Measurements from ENCODE around the gene DOK6.

The DOK6 gene

GRCh38 chr18:69880083-69880482 lies 479.4 kb downstream of the DOK6 start:
- no peak for TF ChIP-seq POLR2AphosphoS5 (IDR thresholded peaks at IDR 0.05; ENCODE audit: low read depth, low read length)
- no peak for TF ChIP-seq POLR2A (IDR thresholded peaks at IDR 0.05; ENCODE audit: low read depth, low read length)
- no peak for TF ChIP-seq TAF1 (IDR thresholded peaks at IDR 0.05; ENCODE audit: low read depth, low read length)
- FAIRE-seq (no peak), DNase-seq (ENCODE audit: insufficient read length, low spot score) (no peak)

GRCh38 chr18:69882965-69883668 lies 482.4 kb downstream of the DOK6 start:
- TF ChIP-seq TAF1 (IDR thresholded peaks at IDR 0.05; ENCODE audit: low read depth, low read length) (no peak), POLR2AphosphoS5 (IDR thresholded peaks at IDR 0.05; ENCODE audit: low read depth, low read length) (no peak), POU2F2 (IDR thresholded peaks at IDR 0.05; ENCODE audit: low read depth, low read length) (no peak), POLR2A (IDR thresholded peaks at IDR 0.05; ENCODE audit: low read depth, low read length) (no peak), PAX5 (IDR thresholded peaks at IDR 0.05; ENCODE audit: insufficient read depth, low read length, severe bottlenecking) (no peak), SPI1 (IDR thresholded peaks at IDR 0.05; ENCODE audit: low read depth, low read length) (no peak)
- FAIRE-seq (no peak), DNase-seq (ENCODE audit: insufficient read length, low spot score) (no peak)

- TF ChIP-seq PAX5 (IDR thresholded peaks at IDR 0.05; ENCODE audit: insufficient read depth, low read length, severe bottlenecking) (no peak), TAF1 (IDR thresholded peaks at IDR 0.05; ENCODE audit: low read depth, low read length) (no peak), POU2F2 (IDR thresholded peaks at IDR 0.05; ENCODE audit: low read depth, low read length) (no peak), SPI1 (IDR thresholded peaks at IDR 0.05; ENCODE audit: low read depth, low read length) (no peak), POLR2AphosphoS5 (IDR thresholded peaks at IDR 0.05; ENCODE audit: low read depth, low read length) (no peak)
- DNase-seq (ENCODE audit: insufficient read length, low spot score), result no peak
- no peak for FAIRE-seq
These were observed 483.1 kb downstream of the DOK6 start for GRCh38 chr18:69883781-69884180.

- DNase-seq (ENCODE audit: insufficient read length, low spot score), result no peak
- no peak for TF ChIP-seq POLR2A (IDR thresholded peaks at IDR 0.05; ENCODE audit: low read depth, low read length)
- no peak for TF ChIP-seq SPI1 (IDR thresholded peaks at IDR 0.05; ENCODE audit: low read depth, low read length)
- no peak for TF ChIP-seq POU2F2 (IDR thresholded peaks at IDR 0.05; ENCODE audit: low read depth, low read length)
- TF ChIP-seq TAF1 (IDR thresholded peaks at IDR 0.05; ENCODE audit: low read depth, low read length), result no peak
- TF ChIP-seq POLR2AphosphoS5 (IDR thresholded peaks at IDR 0.05; ENCODE audit: low read depth, low read length), result no peak
- TF ChIP-seq PAX5 (IDR thresholded peaks at IDR 0.05; ENCODE audit: insufficient read depth, low read length, severe bottlenecking), result no peak
- no peak for FAIRE-seq
These were observed 484.7 kb downstream of the DOK6 start for GRCh38 chr18:69885355-69885754.

- FAIRE-seq, result no peak
- TF ChIP-seq POLR2A (IDR thresholded peaks at IDR 0.05; ENCODE audit: low read depth, low read length) (no peak), POLR2AphosphoS5 (IDR thresholded peaks at IDR 0.05; ENCODE audit: low read depth, low read length) (no peak), TAF1 (IDR thresholded peaks at IDR 0.05; ENCODE audit: low read depth, low read length) (no peak), PAX5 (IDR thresholded peaks at IDR 0.05; ENCODE audit: insufficient read depth, low read length, severe bottlenecking) (no peak), POU2F2 (IDR thresholded peaks at IDR 0.05; ENCODE audit: low read depth, low read length) (no peak), SPI1 (IDR thresholded peaks at IDR 0.05; ENCODE audit: low read depth, low read length) (no peak)
- DNase-seq (ENCODE audit: insufficient read length, low spot score), result no peak
These were observed 485.3 kb downstream of the DOK6 start for GRCh38 chr18:69885841-69886531.

GRCh38 chr18:69887256-69887655 lies 486.6 kb downstream of the DOK6 start:
- TF ChIP-seq POLR2A (IDR thresholded peaks at IDR 0.05; ENCODE audit: low read depth, low read length) (no peak), PAX5 (IDR thresholded peaks at IDR 0.05; ENCODE audit: insufficient read depth, low read length, severe bottlenecking) (no peak), TAF1 (IDR thresholded peaks at IDR 0.05; ENCODE audit: low read depth, low read length) (no peak), SPI1 (IDR thresholded peaks at IDR 0.05; ENCODE audit: low read depth, low read length) (no peak), POU2F2 (IDR thresholded peaks at IDR 0.05; ENCODE audit: low read depth, low read length) (no peak), POLR2AphosphoS5 (IDR thresholded peaks at IDR 0.05; ENCODE audit: low read depth, low read length) (no peak)
- DNase-seq (ENCODE audit: insufficient read length, low spot score), result no peak
- FAIRE-seq, result peak; percentile 40

- TF ChIP-seq TAF1 (IDR thresholded peaks at IDR 0.05; ENCODE audit: low read depth, low read length) (no peak), POLR2A (IDR thresholded peaks at IDR 0.05; ENCODE audit: low read depth, low read length) (no peak)
- DNase-seq (ENCODE audit: insufficient read length, low spot score) (no peak), FAIRE-seq (no peak)
These were observed 488.3 kb downstream of the DOK6 start for GRCh38 chr18:69889009-69889408.

- TF ChIP-seq POU2F2 (IDR thresholded peaks at IDR 0.05; ENCODE audit: low read depth, low read length), result no peak
- TF ChIP-seq SPI1 (IDR thresholded peaks at IDR 0.05; ENCODE audit: low read depth, low read length), result no peak
- TF ChIP-seq TAF1 (IDR thresholded peaks at IDR 0.05; ENCODE audit: low read depth, low read length), result no peak
- no peak for TF ChIP-seq PAX5 (IDR thresholded peaks at IDR 0.05; ENCODE audit: insufficient read depth, low read length, severe bottlenecking)
- TF ChIP-seq POLR2AphosphoS5 (IDR thresholded peaks at IDR 0.05; ENCODE audit: low read depth, low read length), result no peak
- no peak for TF ChIP-seq POLR2A (IDR thresholded peaks at IDR 0.05; ENCODE audit: low read depth, low read length)
- DNase-seq (ENCODE audit: insufficient read length, low spot score) (no peak), FAIRE-seq (no peak)
These were observed 489.9 kb downstream of the DOK6 start for GRCh38 chr18:69890558-69890957.

GRCh38 chr18:69894467-69894866 lies 493.8 kb downstream of the DOK6 start:
- DNase-seq (ENCODE audit: insufficient read length, low spot score), result no peak
- TF ChIP-seq POLR2A (IDR thresholded peaks at IDR 0.05; ENCODE audit: low read depth, low read length), result no peak
- no peak for TF ChIP-seq POLR2AphosphoS5 (IDR thresholded peaks at IDR 0.05; ENCODE audit: low read depth, low read length)
- no peak for TF ChIP-seq PAX5 (IDR thresholded peaks at IDR 0.05; ENCODE audit: insufficient read depth, low read length, severe bottlenecking)
- no peak for TF ChIP-seq POU2F2 (IDR thresholded peaks at IDR 0.05; ENCODE audit: low read depth, low read length)
- TF ChIP-seq TAF1 (IDR thresholded peaks at IDR 0.05; ENCODE audit: low read depth, low read length), result no peak
- no peak for TF ChIP-seq SPI1 (IDR thresholded peaks at IDR 0.05; ENCODE audit: low read depth, low read length)
- FAIRE-seq, result no peak

All from GM12891 (cell line).